HEK293 (cell line): ENCODE results near the gene TTF1.

Experiments used
- HOXC10 ChIP-seq: sonication (generic); formaldehyde crosslinking; IDR thresholded peaks from 2 replicates; pipeline ENCODE4 v1.8.1; 2023; ENCODE audit warnings: mild to moderate bottlenecking, missing genetic modification reagents
- HOXD13 ChIP-seq: sonication (generic); formaldehyde crosslinking; IDR thresholded peaks from 2 replicates; pipeline ENCODE4 v1.8.0; 2022; ENCODE audit warnings: missing genetic modification reagents, borderline replicate concordance
- INSM2 ChIP-seq: fragments of 450-650 bp; formaldehyde crosslinking; IDR thresholded peaks from 2 replicates; pipeline ENCODE4 v1.5.1; 2016; ENCODE audit warnings: missing biosample characterization, missing genetic modification characterization
- KLF7 ChIP-seq: fragments of 450-650 bp; formaldehyde crosslinking; IDR thresholded peaks from 2 replicates; pipeline ENCODE4 v1.5.1; 2016; ENCODE audit warnings: missing biosample characterization, missing genetic modification characterization, borderline replicate concordance
- REST ChIP-seq: fragments of 450-650 bp; formaldehyde crosslinking; IDR thresholded peaks from 2 replicates; pipeline ENCODE4 v1.5.1; 2016; ENCODE audit warnings: missing biosample characterization, missing genetic modification characterization
- YY1 ChIP-seq: fragments of 450-650 bp; formaldehyde crosslinking; IDR thresholded peaks from 2 replicates; pipeline ENCODE4 v1.5.1; 2018; ENCODE audit warnings: missing biosample characterization, missing genetic modification characterization
- ZBTB6 ChIP-seq: fragments of 450-650 bp; formaldehyde crosslinking; IDR thresholded peaks from 2 replicates; pipeline ENCODE4 v1.5.1; 2017; ENCODE audit warnings: missing biosample characterization, missing genetic modification characterization
- ZNF18 ChIP-seq: fragments of 450-650 bp; formaldehyde crosslinking; IDR thresholded peaks from 2 replicates; pipeline ENCODE4 v1.5.1; 2016; ENCODE audit warnings: missing biosample characterization, missing genetic modification characterization
- ZNF214 ChIP-seq: fragments of 450-650 bp; formaldehyde crosslinking; IDR thresholded peaks from 2 replicates; pipeline ENCODE4 v1.5.1; 2017; ENCODE audit warnings: missing biosample characterization, mild to moderate bottlenecking, missing genetic modification characterization, borderline replicate concordance
- ZNF223 ChIP-seq: fragments of 450-650 bp; formaldehyde crosslinking; IDR thresholded peaks from 2 replicates; pipeline ENCODE4 v1.5.1; 2016; ENCODE audit warnings: missing biosample characterization, missing genetic modification characterization
- ZNF23 ChIP-seq: fragments of 450-650 bp; formaldehyde crosslinking; IDR thresholded peaks from 2 replicates; pipeline ENCODE4 v1.5.1; 2016; ENCODE audit warnings: missing biosample characterization, missing genetic modification characterization, borderline replicate concordance
- ZNF280C ChIP-seq: fragments of 450-650 bp; formaldehyde crosslinking; IDR thresholded peaks from 2 replicates; pipeline ENCODE4 v1.5.1; 2016; ENCODE audit warnings: missing biosample characterization, missing genetic modification characterization
- ZNF280D ChIP-seq: fragments of 450-650 bp; formaldehyde crosslinking; IDR thresholded peaks from 2 replicates; pipeline ENCODE4 v1.5.1; 2016; ENCODE audit warnings: missing biosample characterization, missing genetic modification characterization
- ZNF513 ChIP-seq: fragments of 450-650 bp; IDR thresholded peaks from 2 replicates; pipeline ENCODE4 v1.5.1; 2018; ENCODE audit warnings: missing biosample characterization, missing genetic modification characterization
- ZNF544 ChIP-seq: fragments of 450-650 bp; formaldehyde crosslinking; IDR thresholded peaks from 2 replicates; pipeline ENCODE4 v1.5.0; 2017; ENCODE audit warnings: missing biosample characterization, missing genetic modification characterization
- ZNF639 ChIP-seq: fragments of 450-650 bp; formaldehyde crosslinking; IDR thresholded peaks from 2 replicates; pipeline ENCODE4 v1.5.1; 2016; ENCODE audit warnings: missing biosample characterization, missing genetic modification characterization
- ZNF692 ChIP-seq: fragments of 450-650 bp; formaldehyde crosslinking; IDR thresholded peaks from 2 replicates; pipeline ENCODE4 v1.5.1; 2016; ENCODE audit warnings: missing biosample characterization, missing genetic modification characterization
- ZNF792 ChIP-seq: fragments of 450-650 bp; formaldehyde crosslinking; IDR thresholded peaks from 2 replicates; pipeline ENCODE4 v1.5.1; 2016; ENCODE audit warnings: missing biosample characterization, missing genetic modification characterization

TTF1 gene

GRCh38 chr9:132409828-132410528 lies 3.3 kb upstream of the TTF1 start, which contains the start of gene CFAP77 (continued):
- TF ChIP-seq ZNF639: no peak
- TF ChIP-seq INSM2 (tag by site-specific recombination): no peak
- TF ChIP-seq ZNF23: no peak
- no peak for TF ChIP-seq ZNF280D (tag by site-specific recombination)
- no peak for TF ChIP-seq ZNF544 (tag by site-specific recombination)
- no peak for TF ChIP-seq ZNF513
- no peak for TF ChIP-seq REST (tag by site-specific recombination)
- TF ChIP-seq ZNF18 (tag by site-specific recombination): no peak
- TF ChIP-seq ZNF280C (tag by site-specific recombination): no peak
- no peak for TF ChIP-seq ZNF214 (tag by site-specific recombination)
- peak; percentile 51; the same call in 1 of the 2 replicates for TF ChIP-seq ZNF692 (tag by site-specific recombination)
- no peak for TF ChIP-seq ZNF223 (tag by site-specific recombination)
- TF ChIP-seq HOXC10 (CRISPR knock-in tag): no peak
- TF ChIP-seq YY1 (tag by site-specific recombination): no peak
- no peak for TF ChIP-seq ZBTB6 (tag by site-specific recombination)
- no peak for TF ChIP-seq ZNF792 (tag by site-specific recombination)
- TF ChIP-seq HOXD13 (CRISPR knock-in tag): no peak
- no peak for TF ChIP-seq KLF7 (tag by site-specific recombination)
